CD14-positive monocyte (primary cell): ENCODE measurements around the gene CARM1. TPM values are rescaled to one million over a fixed set of nuclear protein-coding genes. Genes with fewer than 3 reads are reported as not detected.

Experiments used
- DNase-seq, 3 donors: peaks; one replicate each; pipeline ENCODE4 v3.0.0-alpha.2; 2011 to 2022
- H2AFZ ChIP-seq: 2 replicates; pipeline ENCODE4 v1.6.0; 2012; ENCODE audit warnings: mild to moderate bottlenecking, low read depth, low read length, inconsistent platforms; ENCODE audit not compliant: insufficient read depth, poor library complexity, severe bottlenecking
- H3K27ac ChIP-seq, 2 donors: 1 replicate in 1 of 2; 2 replicates in 1 of 2; pipeline ENCODE4 v1.5.1; 2012 to 2013; ENCODE audit warnings: low read length in 2 of 2, control low read depth in 1 of 2, inconsistent platforms in 1 of 2, low read depth in 1 of 2, mild to moderate bottlenecking in 1 of 2
- H3K27me3 ChIP-seq, 2 donors: one replicate each; pipeline versions ENCODE4 v1.6.0 to v1.6.1; 2011 to 2013; ENCODE audit warnings: low read length in 2 of 2; ENCODE audit not compliant: control insufficient read depth in 2 of 2, insufficient read depth in 2 of 2
- H3K36me3 ChIP-seq, 2 donors: replicated peaks in 1 of 2; 1 replicate in 1 of 2; 2 replicates in 1 of 2; pipeline versions ENCODE4 v1.5.1 to v1.6.1; 2012 to 2013; ENCODE audit warnings: low read length in 2 of 2, control low read depth in 1 of 2, inconsistent platforms in 1 of 2, mild to moderate bottlenecking in 1 of 2; ENCODE audit not compliant: insufficient read depth in 2 of 2, control insufficient read depth in 1 of 2
- H3K4me1 ChIP-seq, 2 donors: 1 replicate in 1 of 2; 2 replicates in 1 of 2; pipeline versions ENCODE4 v1.5.1 to v1.6.1; 2012 to 2013; ENCODE audit warnings: low read length in 2 of 2, control low read depth in 1 of 2, inconsistent platforms in 1 of 2, mild to moderate bottlenecking in 1 of 2, moderate library complexity in 1 of 2; ENCODE audit not compliant: insufficient read depth in 2 of 2, control insufficient read depth in 1 of 2
- H3K4me2 ChIP-seq: replicated peaks from 2 replicates; pipeline ENCODE3; 2012; ENCODE audit warnings: low read length, moderate library complexity, mild to moderate bottlenecking; ENCODE audit not compliant: poor library complexity, severe bottlenecking; ENCODE audit errors: extremely low read depth
- H3K4me3 ChIP-seq, 3 experiments: fragments of 200-600 bp in 1 of 3; sonication (generic) in 1 of 3; replicated peaks in 1 of 3; 1 replicate in 2 of 3; 2 replicates in 1 of 3; pipeline ENCODE4 v1.5.1; 2011 to 2013; ENCODE audit warnings: low read length in 3 of 3, mild to moderate bottlenecking in 3 of 3, control low read depth in 2 of 3, low read depth in 2 of 3, inconsistent platforms in 1 of 3, moderate library complexity in 1 of 3
- H3K79me2 ChIP-seq: 2 replicates; pipeline ENCODE4 v1.6.0; 2012; ENCODE audit warnings: mild to moderate bottlenecking, control low read depth, inconsistent platforms, low read length, moderate library complexity; ENCODE audit not compliant: insufficient read depth
- H3K9ac ChIP-seq: 2 replicates; pipeline ENCODE4 v1.6.0; 2017; ENCODE audit warnings: low read length, mild to moderate bottlenecking; ENCODE audit not compliant: insufficient read depth, poor library complexity, severe bottlenecking
- H3K9me3 ChIP-seq, 2 donors: replicated peaks in 1 of 2; 1 replicate in 1 of 2; 2 replicates in 1 of 2; pipeline versions ENCODE4 v1.5.1 to v1.6.1; 2012 to 2013; ENCODE audit warnings: low read length in 2 of 2, control low read depth in 1 of 2; ENCODE audit not compliant: control insufficient read depth in 1 of 2, insufficient read depth in 1 of 2
- H4K20me1 ChIP-seq: 2 replicates; pipeline ENCODE4 v1.6.0; 2012; ENCODE audit warnings: mild to moderate bottlenecking, low read length, control low read depth, moderate library complexity; ENCODE audit not compliant: insufficient read depth
- H3K27ac Mint-ChIP-seq, 7 donors: one replicate each; pipeline ENCODE4 v1.8.0; 2020; ENCODE audit warnings: mild to moderate bottlenecking in 7 of 7, mixed read lengths in 7 of 7, moderate library complexity in 6 of 7, inconsistent platforms in 2 of 7
- H3K27me3 Mint-ChIP-seq, 3 donors: one replicate each; pipeline ENCODE4 v1.8.0; 2021 to 2022; ENCODE audit warnings: low read depth in 3 of 3, mild to moderate bottlenecking in 3 of 3, mixed read lengths in 3 of 3, moderate library complexity in 3 of 3, inconsistent platforms in 1 of 3
- H3K36me3 Mint-ChIP-seq, 2 donors: one replicate each; pipeline ENCODE4 v1.8.0; 2020; ENCODE audit warnings: mixed read lengths in 2 of 2, inconsistent platforms in 1 of 2, mild to moderate bottlenecking in 1 of 2
- H3K4me1 Mint-ChIP-seq: one replicate; pipeline ENCODE4 v1.8.0; 2020; ENCODE audit warnings: mild to moderate bottlenecking, mixed read lengths
- H3K4me3 Mint-ChIP-seq, 2 donors: one replicate each; pipeline ENCODE4 v1.8.0; 2020; ENCODE audit warnings: mild to moderate bottlenecking in 2 of 2, mixed read lengths in 2 of 2, moderate library complexity in 1 of 2
- H3K9me3 Mint-ChIP-seq, 7 donors: one replicate each; pipeline ENCODE4 v1.8.0; 2020 to 2022; ENCODE audit warnings: mixed read lengths in 7 of 7, mild to moderate bottlenecking in 6 of 7, moderate library complexity in 6 of 7, inconsistent platforms in 2 of 7
- WGBS: methylation state at CpG from one replicate; pipeline ENCODE4 v1.1.5; 2013; ENCODE audit warnings: missing lambda C conversion rate; ENCODE audit not compliant: insufficient coverage; 5-methylcytosine and 5-hydroxymethylcytosine counted together
- intact Hi-C, 2 donors: fragments of 100-400 bp; cut with micrococcal nuclease; formaldehyde crosslinking; loops; one replicate each; pipeline versions ENCODE4 v1.15.0 to v1.15.1; 2023
- polyA plus RNA-seq, 3 donors: library from polyadenylated mRNA; depleted of rRNA in 1 of 3; unstranded in 2 of 3; stranded (reverse) in 1 of 3; fragments of 300-500 nt in 2 of 3; fragments of >200 nt in 1 of 3; fragmentation: Illumina TruSeq in 2 of 3; gene quantifications; 1 replicate in 2 of 3; 2 replicates in 1 of 3; pipeline ENCODE4 v1.2.3, GENCODE V29; 2012 to 2021
- TF ChIP-seq, protein P1 (sequence below): fragments of 200-600 bp; IDR thresholded peaks from one replicate; pipeline ENCODE4 v1.8.0; 2022; ENCODE audit warnings: antibody characterized with exemption, mild to moderate bottlenecking

Gene CARM1
- polyA plus RNA-seq, 3 donors: 0.17 to 26.3 (median 0.29) TPM

DNA sequence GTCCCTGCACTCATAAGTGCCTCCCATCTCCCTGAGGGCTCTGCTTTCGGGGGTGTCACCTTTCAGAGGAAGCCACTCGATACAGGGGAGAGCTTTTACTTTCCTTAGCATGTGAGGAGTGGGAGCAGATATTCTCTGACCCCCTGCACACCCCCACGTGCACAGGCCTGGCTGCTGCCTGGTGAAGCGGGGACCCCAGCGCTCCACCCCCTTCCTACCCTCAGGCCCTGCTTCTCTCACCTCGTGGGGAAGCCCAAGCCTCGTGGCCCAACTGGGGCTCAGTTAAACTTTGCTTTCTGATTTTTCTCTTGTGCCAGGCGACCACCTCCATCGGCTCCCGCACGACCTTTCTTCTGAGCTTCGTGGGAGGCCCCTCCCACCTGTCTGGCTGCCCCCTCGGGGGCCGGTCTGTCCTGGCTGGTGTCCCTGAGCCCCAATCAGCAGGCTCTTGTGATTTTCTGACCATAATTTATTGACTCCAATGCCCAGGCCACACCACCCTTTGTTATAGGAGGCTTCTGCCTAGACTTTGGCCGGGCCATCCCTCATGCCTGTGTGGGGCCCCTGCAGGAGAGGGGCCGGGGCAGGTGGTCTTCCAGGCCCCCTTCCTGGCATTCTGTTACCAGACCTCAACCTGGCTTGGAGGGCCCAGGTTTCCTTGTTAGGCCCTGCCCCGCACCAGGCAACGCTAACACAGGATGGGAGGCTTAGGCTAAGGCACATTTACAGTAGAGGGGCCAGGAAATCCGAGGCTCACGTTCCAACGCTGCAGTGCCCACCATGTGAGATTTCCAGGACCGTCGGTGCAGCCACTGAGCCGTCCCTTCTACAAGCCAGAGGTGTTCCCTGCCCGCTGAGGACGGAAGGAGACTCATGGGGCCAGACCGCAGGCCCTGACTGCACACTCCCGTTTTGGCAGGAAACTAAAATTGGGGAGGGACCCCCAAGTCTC lies 39.1 kb upstream of the CARM1 start:
- H2AFZ ChIP-seq: no peak overlapping the region
- H3K4me2 ChIP-seq: no peak overlapping the region
- 93% methylated on average over 23 of the region's 28 CpGs for WGBS
- Mint-ChIP-seq H3K27ac (peak overlapping the region in 4 of 7 donors; percentile 20 to 62 (median 56)), H3K4me3 (no peak overlapping the region), H3K4me1 (peaks cover 11% of the 10 kb centered on the region), H3K27me3 (peaks cover 0 to 2% (median 0%) of the 10 kb centered on the region in 3 donors), H3K9me3 (peaks cover 2 to 8% (median 6%) of the 10 kb centered on the region in 7 donors), H3K36me3 (peaks cover 32 to 63% of the 10 kb centered on the region in 2 donors)
- peaks cover 54 to 69% of the 10 kb centered on the region in 2 donors for H3K36me3 ChIP-seq
- H3K9ac ChIP-seq: no peak overlapping the region
- peaks cover 15 to 18% of the 10 kb centered on the region in 2 donors for H3K4me1 ChIP-seq
- TF ChIP-seq, protein P1, sequence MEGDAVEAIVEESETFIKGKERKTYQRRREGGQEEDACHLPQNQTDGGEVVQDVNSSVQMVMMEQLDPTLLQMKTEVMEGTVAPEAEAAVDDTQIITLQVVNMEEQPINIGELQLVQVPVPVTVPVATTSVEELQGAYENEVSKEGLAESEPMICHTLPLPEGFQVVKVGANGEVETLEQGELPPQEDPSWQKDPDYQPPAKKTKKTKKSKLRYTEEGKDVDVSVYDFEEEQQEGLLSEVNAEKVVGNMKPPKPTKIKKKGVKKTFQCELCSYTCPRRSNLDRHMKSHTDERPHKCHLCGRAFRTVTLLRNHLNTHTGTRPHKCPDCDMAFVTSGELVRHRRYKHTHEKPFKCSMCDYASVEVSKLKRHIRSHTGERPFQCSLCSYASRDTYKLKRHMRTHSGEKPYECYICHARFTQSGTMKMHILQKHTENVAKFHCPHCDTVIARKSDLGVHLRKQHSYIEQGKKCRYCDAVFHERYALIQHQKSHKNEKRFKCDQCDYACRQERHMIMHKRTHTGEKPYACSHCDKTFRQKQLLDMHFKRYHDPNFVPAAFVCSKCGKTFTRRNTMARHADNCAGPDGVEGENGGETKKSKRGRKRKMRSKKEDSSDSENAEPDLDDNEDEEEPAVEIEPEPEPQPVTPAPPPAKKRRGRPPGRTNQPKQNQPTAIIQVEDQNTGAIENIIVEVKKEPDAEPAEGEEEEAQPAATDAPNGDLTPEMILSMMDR: no peak
- DNase-seq: no peak
- no peaks in the 10 kb centered on the region for H3K79me2 ChIP-seq
- no peaks in the 10 kb centered on the region for H3K27me3 ChIP-seq
- H4K20me1 ChIP-seq: peaks cover 39% of the 10 kb centered on the region
- peaks cover 0 to 8% of the 10 kb centered on the region in 2 donors for H3K9me3 ChIP-seq
- no peak overlapping the region for H3K27ac ChIP-seq
- no peak overlapping the region for H3K4me3 ChIP-seq
- intact Hi-C loops: no loop called here

DNA sequence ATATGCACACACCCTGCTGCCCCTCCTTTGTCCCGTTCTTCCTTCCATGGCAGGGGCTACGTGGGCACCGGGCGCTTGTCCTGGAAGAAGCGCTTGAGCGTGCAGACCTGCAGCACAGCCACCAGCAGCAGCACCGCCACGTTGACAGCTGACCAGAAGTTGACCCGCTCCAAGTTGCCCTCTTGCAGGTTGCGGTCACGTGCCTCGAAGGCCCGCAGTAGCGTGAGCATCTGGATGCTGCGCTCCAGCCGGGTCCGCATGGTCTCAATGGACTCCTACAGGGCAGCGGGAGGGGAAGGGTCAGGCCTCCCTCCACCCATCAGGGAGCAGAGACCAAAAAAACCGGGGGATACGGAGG lies 38.4 kb upstream of the CARM1 start:
- H3K36me3 Mint-ChIP-seq: peaks cover 27 to 56% of the 10 kb centered on the region in 2 donors
- peak overlapping the region in 2 of 7 donors; percentile 25 to 32 for H3K27ac Mint-ChIP-seq
- no peak for DNase-seq
- intact Hi-C loops: no loop called here
- peaks cover 51 to 64% of the 10 kb centered on the region in 2 donors for H3K36me3 ChIP-seq
- peaks cover 0 to 8% of the 10 kb centered on the region in 2 donors for H3K9me3 ChIP-seq
- H3K4me3 Mint-ChIP-seq: no peak overlapping the region
- H3K4me1 ChIP-seq: peaks cover 15 to 18% of the 10 kb centered on the region in 2 donors
- TF ChIP-seq, protein P1: no peak
- H3K4me1 Mint-ChIP-seq: peaks cover 11% of the 10 kb centered on the region
- H3K9me3 Mint-ChIP-seq: peaks cover 2 to 8% (median 6%) of the 10 kb centered on the region in 7 donors
- no peak overlapping the region for H3K4me3 ChIP-seq
- peaks cover 39% of the 10 kb centered on the region for H4K20me1 ChIP-seq
- H3K27ac ChIP-seq: no peak overlapping the region
- H3K79me2 ChIP-seq: no peaks in the 10 kb centered on the region
- H3K4me2 ChIP-seq: no peak overlapping the region
- H3K27me3 Mint-ChIP-seq: peaks cover 0 to 2% (median 0%) of the 10 kb centered on the region in 3 donors
- no peak overlapping the region for H2AFZ ChIP-seq
- WGBS: 96% methylated on average over 20 of the region's 20 CpGs
- no peaks in the 10 kb centered on the region for H3K27me3 ChIP-seq
- H3K9ac ChIP-seq: no peak overlapping the region
